Subcutaneous abdominal adipose tissue (tissue), 5 donors: Measurements from ENCODE around the gene C20orf173.
"Not testable (repeated sequence)": the region's sequence is repeated elsewhere in the genome, so short reads cannot be mapped to it uniquely, and the experiment has no call there.

ENCODE experiments used
- H3K27ac ChIP-seq: one replicate; pipeline ENCODE4 v1.7.0; 2013; ENCODE audit warnings: low read depth, mild to moderate bottlenecking, inconsistent platforms, low read length, moderate library complexity
- H3K27me3 ChIP-seq, 5 donors: one replicate each; pipeline ENCODE4 v1.7.0; 2013; ENCODE audit warnings: low read length in 5 of 5, inconsistent platforms in 1 of 5; ENCODE audit not compliant: control insufficient read depth in 5 of 5, insufficient read depth in 4 of 5
- H3K36me3 ChIP-seq, 5 donors: one replicate each; pipeline ENCODE4 v1.7.0; 2013; ENCODE audit warnings: low read length in 5 of 5; ENCODE audit not compliant: control insufficient read depth in 5 of 5, insufficient read depth in 5 of 5
- H3K4me1 ChIP-seq, 5 donors: one replicate each; pipeline ENCODE4 v1.7.0; 2013; ENCODE audit warnings: low read length in 5 of 5, mild to moderate bottlenecking in 3 of 5, moderate library complexity in 1 of 5; ENCODE audit not compliant: control insufficient read depth in 5 of 5, insufficient read depth in 5 of 5
- H3K4me3 ChIP-seq, 5 donors: one replicate each; pipeline ENCODE4 v1.7.0; 2013; ENCODE audit warnings: low read length in 5 of 5, low read depth in 1 of 5
- H3K9ac ChIP-seq, 5 donors: one replicate each; pipeline ENCODE4 v1.7.0; 2013; ENCODE audit warnings: low read length in 5 of 5, mild to moderate bottlenecking in 4 of 5, moderate library complexity in 3 of 5
- H3K9me3 ChIP-seq, 5 donors: one replicate each; pipeline ENCODE4 v1.7.0; 2013; ENCODE audit warnings: low read length in 5 of 5; ENCODE audit not compliant: control insufficient read depth in 5 of 5
- donor health status: healthy.
- donor health status: healthy.
- donor health status: healthy.
- donor health status: healthy.
- donor health status: healthy.

C20orf173 gene

GRCh38 chr20:35539756-35540212 lies 10.3 kb upstream of the C20orf173 start:
- no peak overlapping the region for H3K9ac ChIP-seq
- H3K27ac ChIP-seq, result no peak overlapping the region
- H3K4me1 ChIP-seq, result peaks cover 0 to 17% (median 15%) of the 10 kb centered on the region in 5 donors
- H3K27me3 ChIP-seq, result no peaks in the 10 kb centered on the region
- no peak overlapping the region for H3K4me3 ChIP-seq
- no peaks in the 10 kb centered on the region for H3K9me3 ChIP-seq
- H3K36me3 ChIP-seq, result peaks cover 0 to 8% (median 3%) of the 10 kb centered on the region in 5 donors

- peaks cover 0 to 5% (median 0%) of the 10 kb centered on the region in 5 donors for H3K27me3 ChIP-seq
- H3K9ac ChIP-seq, result no peak overlapping the region
- H3K27ac ChIP-seq, result no peak overlapping the region
- H3K36me3 ChIP-seq, result no peaks in the 10 kb centered on the region
- no peaks in the 10 kb centered on the region for H3K4me1 ChIP-seq
- no peak overlapping the region for H3K4me3 ChIP-seq
- no peaks in the 10 kb centered on the region for H3K9me3 ChIP-seq
Observed at GRCh38 chr20:35527122-35527769, 2.2 kb downstream of the C20orf173 start.

- no peak overlapping the region for H3K27ac ChIP-seq
- H3K27me3 ChIP-seq, result peaks cover 0 to 5% (median 0%) of the 10 kb centered on the region in 5 donors
- H3K9me3 ChIP-seq, result no peaks in the 10 kb centered on the region
- H3K36me3 ChIP-seq, result no peaks in the 10 kb centered on the region
- H3K4me1 ChIP-seq, result no peaks in the 10 kb centered on the region
- no peak overlapping the region for H3K9ac ChIP-seq
- no peak overlapping the region for H3K4me3 ChIP-seq
Observed at GRCh38 chr20:35525639-35526038, 3.8 kb downstream of the C20orf173 start.

GRCh38 chr20:35523298-35523888 lies 6.1 kb downstream of the C20orf173 start:
- Histone ChIP-seq H3K4me3 (no peak overlapping the region), H3K9ac (no peak overlapping the region), H3K27ac (no peak overlapping the region), H3K4me1 (no peaks in the 10 kb centered on the region), H3K27me3 (no peaks in the 10 kb centered on the region), H3K36me3 (no peaks in the 10 kb centered on the region), H3K9me3 (no peaks in the 10 kb centered on the region)

- H3K27ac ChIP-seq, result no peak overlapping the region
- H3K4me3 ChIP-seq, result no peak overlapping the region
- H3K9me3 ChIP-seq, result no peaks in the 10 kb centered on the region
- H3K36me3 ChIP-seq, result peaks cover 0 to 17% (median 2%) of the 10 kb centered on the region in 5 donors
- H3K4me1 ChIP-seq, result no peaks in the 10 kb centered on the region
- no peak overlapping the region for H3K9ac ChIP-seq
- no peaks in the 10 kb centered on the region for H3K27me3 ChIP-seq
Observed at GRCh38 chr20:35518955-35519354, 10.5 kb downstream of the C20orf173 start.

- not testable (repeated sequence) for H3K27ac ChIP-seq, H3K9me3 ChIP-seq, H3K4me1 ChIP-seq, H3K27me3 ChIP-seq, H3K4me3 ChIP-seq, H3K9ac ChIP-seq
- H3K36me3 ChIP-seq, result peaks cover 0 to 27% (median 3%) of the 10 kb centered on the region in 5 donors
Observed at GRCh38 chr20:35517767-35518166, 11.7 kb downstream of the C20orf173 start.

- H3K36me3 ChIP-seq, result peaks cover 0 to 34% (median 8%) of the 10 kb centered on the region in 5 donors
- no peaks in the 10 kb centered on the region for H3K9me3 ChIP-seq
- no peaks in the 10 kb centered on the region for H3K4me1 ChIP-seq
- H3K4me3 ChIP-seq, result no peak overlapping the region
- H3K9ac ChIP-seq, result no peak overlapping the region
- H3K27me3 ChIP-seq, result no peaks in the 10 kb centered on the region
- no peak overlapping the region for H3K27ac ChIP-seq
Observed at GRCh38 chr20:35517125-35517524, 12.3 kb downstream of the C20orf173 start.

GRCh38 chr20:35515949-35516645 lies 13.4 kb downstream of the C20orf173 start:
- Histone ChIP-seq H3K36me3 (peaks cover 3 to 44% (median 18%) of the 10 kb centered on the region in 5 donors), H3K27ac (no peak overlapping the region), H3K9ac (no peak overlapping the region), H3K4me1 (no peaks in the 10 kb centered on the region), H3K27me3 (no peaks in the 10 kb centered on the region), H3K9me3 (no peaks in the 10 kb centered on the region), H3K4me3 (no peak overlapping the region)

- Histone ChIP-seq H3K9me3 (no peaks in the 10 kb centered on the region), H3K9ac (no peak overlapping the region), H3K36me3 (peaks cover 3 to 52% (median 24%) of the 10 kb centered on the region in 5 donors), H3K4me1 (no peaks in the 10 kb centered on the region), H3K4me3 (no peak overlapping the region), H3K27me3 (no peaks in the 10 kb centered on the region), H3K27ac (no peak overlapping the region)
Observed at GRCh38 chr20:35515341-35515740, 14.1 kb downstream of the C20orf173 start.

GRCh38 chr20:35514371-35514932 lies 15.0 kb downstream of the C20orf173 start:
- Histone ChIP-seq H3K4me1 (no peaks in the 10 kb centered on the region), H3K27ac (no peak overlapping the region), H3K9ac (no peak overlapping the region), H3K4me3 (no peak overlapping the region), H3K9me3 (no peaks in the 10 kb centered on the region), H3K36me3 (peaks cover 3 to 61% (median 33%) of the 10 kb centered on the region in 5 donors), H3K27me3 (no peaks in the 10 kb centered on the region)
